T-helper 9 cell (primary cell): ENCODE results near the gene ZNF76.

ENCODE experiments used
- DNase-seq: peaks from one replicate; pipeline ENCODE4 v3.0.0-alpha.2; 2020

The ZNF76 gene

GRCh38 chr6:35237476-35237875 is 22.1 kb upstream of the ZNF76 start:
- DNase-seq: no peak

- DNase-seq: no peak
Observed at GRCh38 chr6:35238843-35239289, 20.7 kb upstream of the ZNF76 start.

GRCh38 chr6:35239581-35239980 is 20.0 kb upstream of the ZNF76 start:
- DNase-seq: no peak

GRCh38 chr6:35240838-35241801 is 18.4 kb upstream of the ZNF76 start:
- peak; percentile 66 for DNase-seq

GRCh38 chr6:35242486-35242885 is 17.0 kb upstream of the ZNF76 start:
- DNase-seq: no peak

- no peak for DNase-seq
Observed at GRCh38 chr6:35242906-35243305, 16.6 kb upstream of the ZNF76 start.

- DNase-seq: no peak
Observed at GRCh38 chr6:35243386-35243958, 16.1 kb upstream of the ZNF76 start.

- DNase-seq: no peak
Observed at GRCh38 chr6:35244551-35244950, 15.0 kb upstream of the ZNF76 start.

GRCh38 chr6:35247642-35248231 is 11.8 kb upstream of the ZNF76 start:
- DNase-seq: no peak

GRCh38 chr6:35248300-35248699 is 11.2 kb upstream of the ZNF76 start:
- DNase-seq: no peak

- no peak for DNase-seq
Observed at GRCh38 chr6:35248965-35249364, 10.6 kb upstream of the ZNF76 start.

- DNase-seq: no peak
Observed at GRCh38 chr6:35251949-35252348, 7.6 kb upstream of the ZNF76 start.

GRCh38 chr6:35253249-35253648 is 6.3 kb upstream of the ZNF76 start:
- DNase-seq: no peak

GRCh38 chr6:35258336-35258735 is 1.2 kb upstream of the ZNF76 start:
- no peak for DNase-seq

GRCh38 chr6:35258858-35259193 is 709 bp upstream of the ZNF76 start:
- DNase-seq: no peak

GRCh38 chr6:35259948-35260590 is 534 bp downstream of the ZNF76 start:
- peak; percentile 82 for DNase-seq

GRCh38 chr6:35260591-35261570 is 1.3 kb downstream of the ZNF76 start:
- no peak for DNase-seq

GRCh38 chr6:35262596-35262995 is 3.1 kb downstream of the ZNF76 start:
- DNase-seq: no peak

GRCh38 chr6:35264550-35265274 is 5.2 kb downstream of the ZNF76 start:
- no peak for DNase-seq

GRCh38 chr6:35265523-35265922 is 6.0 kb downstream of the ZNF76 start:
- DNase-seq: no peak

GRCh38 chr6:35267446-35267845 is 7.9 kb downstream of the ZNF76 start:
- no peak for DNase-seq
